ENCODE measurements around the gene SLC2A6. TPM values are rescaled to one million over a fixed set of nuclear protein-coding genes. Genes with fewer than 3 reads are reported as not detected.

Gene SLC2A6
- total RNA-seq, 1 donor from 2014 or later, result 24.3 TPM

- Mint-ChIP-seq H3K27ac (ENCODE audit: unreplicated experiment) (no peak overlapping the region), H3K36me3 (ENCODE audit: low read depth, unreplicated experiment) (no peaks in the 10 kb centered on the region), H3K9me3 (ENCODE audit: unreplicated experiment) (peaks cover 7% of the 10 kb centered on the region), H3K4me1 (ENCODE audit: low read depth, unreplicated experiment) (peaks cover 14% of the 10 kb centered on the region), H3K4me3 (ENCODE audit: unreplicated experiment) (no peak overlapping the region), H3K27me3 (ENCODE audit: low read depth, unreplicated experiment) (peaks cover 13% of the 10 kb centered on the region)
- Histone ChIP-seq H3K36me3 (ENCODE audit: insufficient read depth, low read length) (no peaks in the 10 kb centered on the region), H2AFZ (ENCODE audit: low read depth, low read length) (no peak overlapping the region), H4K20me1 (ENCODE audit: insufficient read depth, low read length) (no peaks in the 10 kb centered on the region), H3K27me3 (ENCODE audit: insufficient read depth, low read length) (peaks cover 4% of the 10 kb centered on the region), H3K4me2 (ENCODE audit: low read length) (peak overlapping the region; percentile 22), H3K4me1 (ENCODE audit: insufficient read depth, low read length) (peaks cover 25% of the 10 kb centered on the region), H3K4me3 (ENCODE audit: insufficient read depth, low read depth, low read length) (no peak overlapping the region), H3K9ac (ENCODE audit: low read length) (no peak overlapping the region), H3K9me3 (ENCODE audit: insufficient read depth, low read depth, low read length) (no peaks in the 10 kb centered on the region), H3K79me2 (ENCODE audit: insufficient read depth, low read length) (no peaks in the 10 kb centered on the region), H3K27ac (ENCODE audit: low read depth, low read length) (no peak overlapping the region)
- TF ChIP-seq CTCF (IDR thresholded peaks at IDR 0.05; ENCODE audit: insufficient read depth, low read depth, low read length) (no peak), EZH2 (IDR thresholded peaks at IDR 0.05; ENCODE audit: insufficient read depth, low read length) (no peak)
- FAIRE-seq, result no peak
- no peak for DNase-seq (ENCODE audit: low read depth)
Observed at GRCh38 chr9:133507246-133507965, 28.5 kb upstream of the SLC2A6 start.

GRCh38 chr9:133506653-133507038, 27.7 kb upstream of the SLC2A6 start:
- peak; percentile 90 for DNase-seq (ENCODE audit: low read depth)
- H3K27me3 Mint-ChIP-seq (ENCODE audit: low read depth, unreplicated experiment), result peaks cover 14% of the 10 kb centered on the region
- peaks cover 25% of the 10 kb centered on the region for H3K4me1 ChIP-seq (ENCODE audit: insufficient read depth, low read length)
- H3K9me3 Mint-ChIP-seq (ENCODE audit: unreplicated experiment), result peaks cover 15% of the 10 kb centered on the region
- no peak for FAIRE-seq
- no peaks in the 10 kb centered on the region for H3K36me3 ChIP-seq (ENCODE audit: insufficient read depth, low read length)
- no peak overlapping the region for H3K4me3 ChIP-seq (ENCODE audit: insufficient read depth, low read depth, low read length)
- H3K4me3 Mint-ChIP-seq (ENCODE audit: unreplicated experiment), result no peak overlapping the region
- peak overlapping the region; percentile 22 for H3K4me2 ChIP-seq (ENCODE audit: low read length)
- peaks cover 4% of the 10 kb centered on the region for H3K27me3 ChIP-seq (ENCODE audit: insufficient read depth, low read length)
- H3K9ac ChIP-seq (ENCODE audit: low read length), result no peak overlapping the region
- no peak overlapping the region for H2AFZ ChIP-seq (ENCODE audit: low read depth, low read length)
- no peaks in the 10 kb centered on the region for H4K20me1 ChIP-seq (ENCODE audit: insufficient read depth, low read length)
- H3K4me1 Mint-ChIP-seq (ENCODE audit: low read depth, unreplicated experiment), result peaks cover 14% of the 10 kb centered on the region
- H3K36me3 Mint-ChIP-seq (ENCODE audit: low read depth, unreplicated experiment), result no peaks in the 10 kb centered on the region
- TF ChIP-seq EZH2 (IDR thresholded peaks at IDR 0.05; ENCODE audit: insufficient read depth, low read length) (no peak), CTCF (IDR thresholded peaks at IDR 0.05; ENCODE audit: insufficient read depth, low read depth, low read length) (no peak)
- no peak overlapping the region for H3K27ac ChIP-seq (ENCODE audit: low read depth, low read length)
- H3K79me2 ChIP-seq (ENCODE audit: insufficient read depth, low read length), result no peaks in the 10 kb centered on the region
- H3K27ac Mint-ChIP-seq (ENCODE audit: unreplicated experiment), result no peak overlapping the region
- peaks cover 2% of the 10 kb centered on the region for H3K9me3 ChIP-seq (ENCODE audit: insufficient read depth, low read depth, low read length)

Data from astrocyte (in vitro differentiated cells and primary cell).